GM23338 (cell line): Measurements from ENCODE around the gene FCHSD1. TPM values are rescaled to one million over a fixed set of nuclear protein-coding genes. Genes with fewer than 3 reads are reported as not detected.

Source experiments
- ATAC-seq: fragments of 200-7000 bp; cut with Tn5 transposase; 3 replicates; pipeline ENCODE4 v1.9.1; 2020
- DNase-seq: peaks from one replicate; pipeline ENCODE4 v3.0.0-alpha.2; 2015; ENCODE audit warnings: low spot score
- H2AFZ ChIP-seq: fragments of 200-600 bp; sonication (generic); 2 replicates; pipeline ENCODE4 v1.8.0; 2016; ENCODE audit warnings: antibody characterized with exemption, mild to moderate bottlenecking, moderate library complexity
- H3F3A ChIP-seq: fragments of 200-600 bp; sonication (generic); replicated peaks from 2 replicates; pipeline ENCODE4 v1.8.0; 2017; ENCODE audit warnings: antibody characterized with exemption, mixed run types, low read depth
- H3K27ac ChIP-seq: fragments of 200-600 bp; sonication (generic); 2 replicates; pipeline ENCODE4 v1.6.1; 2016; ENCODE audit warnings: low read depth
- H3K27me3 ChIP-seq: fragments of 200-600 bp; sonication (generic); 2 replicates; pipeline ENCODE4 v1.8.0; 2016; ENCODE audit warnings: mild to moderate bottlenecking, mixed run types, moderate library complexity; ENCODE audit not compliant: insufficient read depth
- H3K36me3 ChIP-seq: fragments of 200-600 bp; sonication (generic); 2 replicates; pipeline ENCODE4 v1.8.0; 2016; ENCODE audit warnings: mild to moderate bottlenecking; ENCODE audit not compliant: insufficient read depth
- H3K4me1 ChIP-seq: fragments of 200-600 bp; sonication (generic); 2 replicates; pipeline ENCODE4 v1.8.0; 2016; ENCODE audit warnings: mild to moderate bottlenecking, moderate library complexity; ENCODE audit not compliant: insufficient read depth
- H3K4me2 ChIP-seq: fragments of 200-600 bp; sonication (generic); 2 replicates; pipeline ENCODE4 v1.7.1; 2017; ENCODE audit warnings: mixed run types
- H3K4me3 ChIP-seq: fragments of 200-600 bp; sonication (generic); 2 replicates; pipeline ENCODE4 v1.6.1; 2016; ENCODE audit warnings: mixed run types
- H3K79me2 ChIP-seq: fragments of 200-600 bp; sonication (generic); replicated peaks from 2 replicates; pipeline ENCODE4 v1.8.0; 2017; ENCODE audit warnings: mild to moderate bottlenecking; ENCODE audit not compliant: insufficient read depth
- H3K9me2 ChIP-seq: fragments of 200-600 bp; sonication (generic); 2 replicates; pipeline ENCODE4 v1.8.0; 2017; ENCODE audit not compliant: insufficient read depth
- H4K20me1 ChIP-seq: fragments of 200-600 bp; sonication (generic); replicated peaks from 2 replicates; pipeline ENCODE4 v1.8.0; 2017; ENCODE audit warnings: mild to moderate bottlenecking; ENCODE audit not compliant: insufficient read depth
- H3K27ac Mint-ChIP-seq: 2 replicates; pipeline ENCODE4 v1.8.0; 2020; ENCODE audit warnings: inconsistent platforms, mild to moderate bottlenecking, moderate library complexity, mixed read lengths
- H3K27me3 Mint-ChIP-seq: 3 replicates; pipeline ENCODE4 v1.8.0; 2022; ENCODE audit warnings: low read depth, mild to moderate bottlenecking, moderate library complexity, mixed read lengths, inconsistent platforms; ENCODE audit not compliant: insufficient read depth, poor library complexity
- H3K36me3 Mint-ChIP-seq: 3 replicates; pipeline ENCODE4 v1.8.0; 2021; ENCODE audit warnings: low read depth, mild to moderate bottlenecking, inconsistent platforms, moderate library complexity, mixed read lengths
- H3K4me1 Mint-ChIP-seq: 3 replicates; pipeline ENCODE4 v1.8.0; 2020; ENCODE audit warnings: mild to moderate bottlenecking, inconsistent platforms, mixed read lengths
- H3K4me3 Mint-ChIP-seq: 3 replicates; pipeline ENCODE4 v1.8.0; 2021; ENCODE audit warnings: moderate library complexity, mild to moderate bottlenecking, inconsistent platforms, mixed read lengths
- H3K9me3 Mint-ChIP-seq: 3 replicates; pipeline ENCODE4 v1.8.0; 2020; ENCODE audit warnings: moderate library complexity, mild to moderate bottlenecking, inconsistent platforms, mixed read lengths
- CREB1 ChIP-seq: fragments of 250-450 bp; sonication (Bioruptor Pico); IDR thresholded peaks from 2 replicates; pipeline ENCODE4 v1.5.0; 2020; ENCODE audit warnings: low read depth, mild to moderate bottlenecking, moderate library complexity
- NANOG ChIP-seq: IDR thresholded peaks from 2 replicates; pipeline ENCODE4 v1.6.1; 2016; ENCODE audit warnings: antibody characterized with exemption, borderline replicate concordance
- POLR2AphosphoS5 ChIP-seq: IDR thresholded peaks from 2 replicates; pipeline ENCODE4 v1.6.1; 2016; ENCODE audit warnings: antibody characterized with exemption, low read depth
- polyA plus RNA-seq: library from polyadenylated mRNA; unstranded; fragments of >200 nt; fragmentation: Nextera tagmentation; extraction: Ambion mirVana; gene quantifications from 2 replicates; pipeline ENCODE4 v1.2.1, GENCODE V29; 2016
- total RNA-seq: library from RNA; depleted of rRNA; stranded (reverse); fragments of >200 nt; shearing (Covaris generic); gene quantifications from 2 replicates; pipeline ENCODE4 v1.2.3, GENCODE V29; 2014
- TF ChIP-seq, protein P1 (sequence below): IDR thresholded peaks from one replicate; pipeline ENCODE4 v1.6.1; 2018; ENCODE audit warnings: antibody characterized with exemption; ENCODE audit not compliant: unreplicated experiment
- TF ChIP-seq, protein P2 (sequence below): IDR thresholded peaks from 2 replicates; pipeline ENCODE4 v1.6.1; 2016; ENCODE audit warnings: antibody characterized with exemption
- TF ChIP-seq, protein P3 (sequence below), 2 experiments: fragments of 200-600 bp in 1 of 2; sonication (generic) in 1 of 2; conservative IDR thresholded peaks; 2 replicates each; pipeline versions ENCODE4 v1.5.1 to v1.6.1; 2016 to 2017; ENCODE audit warnings: antibody characterized with exemption in 2 of 2, low read depth in 2 of 2, mild to moderate bottlenecking in 2 of 2, moderate library complexity in 1 of 2

FCHSD1 gene
- total and polyA plus RNA-seq, 2 experiments from 2014 or later, result 24.7 to 46.6 TPM

DNA sequence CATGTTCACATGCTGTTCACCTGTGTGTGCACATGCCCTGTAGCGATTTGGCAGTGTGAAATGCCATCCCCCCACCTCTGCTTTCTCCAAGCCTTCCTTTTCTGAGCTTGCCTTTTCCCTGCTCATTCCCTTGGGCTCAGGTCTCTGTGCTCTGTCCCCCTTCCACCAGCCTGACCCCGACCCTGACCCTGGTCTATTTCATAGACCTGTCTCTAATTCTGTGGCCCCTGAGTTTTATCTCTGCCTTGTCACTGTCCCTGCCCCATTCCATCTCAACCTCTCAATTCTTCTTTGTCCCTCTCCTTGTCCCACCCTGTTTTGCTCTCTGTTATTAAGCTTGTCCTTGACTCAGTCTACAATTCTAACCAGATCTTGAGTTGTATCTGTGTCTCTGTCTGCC, 30.1 kb upstream of the FCHSD1 start:
- peak overlapping the region; percentile 93 for H3K4me2 ChIP-seq
- peaks cover 27% of the 10 kb centered on the region for H3F3A ChIP-seq
- H3K4me3 ChIP-seq, result peak overlapping the region; percentile 82
- H3K79me2 ChIP-seq, result peaks cover 17% of the 10 kb centered on the region; the same call in 1 of the 2 replicates
- peaks cover 32% of the 10 kb centered on the region for H3K4me1 ChIP-seq
- no peak for DNase-seq
- Mint-ChIP-seq H3K27me3 (peaks cover 13% of the 10 kb centered on the region), H3K9me3 (no peaks in the 10 kb centered on the region; the same call in 2 of the 3 replicates), H3K4me1 (peaks cover 42% of the 10 kb centered on the region), H3K4me3 (peak overlapping the region; percentile 70), H3K36me3 (peaks cover 23% of the 10 kb centered on the region), H3K27ac (peak overlapping the region; percentile 85)
- TF ChIP-seq, protein P1, sequence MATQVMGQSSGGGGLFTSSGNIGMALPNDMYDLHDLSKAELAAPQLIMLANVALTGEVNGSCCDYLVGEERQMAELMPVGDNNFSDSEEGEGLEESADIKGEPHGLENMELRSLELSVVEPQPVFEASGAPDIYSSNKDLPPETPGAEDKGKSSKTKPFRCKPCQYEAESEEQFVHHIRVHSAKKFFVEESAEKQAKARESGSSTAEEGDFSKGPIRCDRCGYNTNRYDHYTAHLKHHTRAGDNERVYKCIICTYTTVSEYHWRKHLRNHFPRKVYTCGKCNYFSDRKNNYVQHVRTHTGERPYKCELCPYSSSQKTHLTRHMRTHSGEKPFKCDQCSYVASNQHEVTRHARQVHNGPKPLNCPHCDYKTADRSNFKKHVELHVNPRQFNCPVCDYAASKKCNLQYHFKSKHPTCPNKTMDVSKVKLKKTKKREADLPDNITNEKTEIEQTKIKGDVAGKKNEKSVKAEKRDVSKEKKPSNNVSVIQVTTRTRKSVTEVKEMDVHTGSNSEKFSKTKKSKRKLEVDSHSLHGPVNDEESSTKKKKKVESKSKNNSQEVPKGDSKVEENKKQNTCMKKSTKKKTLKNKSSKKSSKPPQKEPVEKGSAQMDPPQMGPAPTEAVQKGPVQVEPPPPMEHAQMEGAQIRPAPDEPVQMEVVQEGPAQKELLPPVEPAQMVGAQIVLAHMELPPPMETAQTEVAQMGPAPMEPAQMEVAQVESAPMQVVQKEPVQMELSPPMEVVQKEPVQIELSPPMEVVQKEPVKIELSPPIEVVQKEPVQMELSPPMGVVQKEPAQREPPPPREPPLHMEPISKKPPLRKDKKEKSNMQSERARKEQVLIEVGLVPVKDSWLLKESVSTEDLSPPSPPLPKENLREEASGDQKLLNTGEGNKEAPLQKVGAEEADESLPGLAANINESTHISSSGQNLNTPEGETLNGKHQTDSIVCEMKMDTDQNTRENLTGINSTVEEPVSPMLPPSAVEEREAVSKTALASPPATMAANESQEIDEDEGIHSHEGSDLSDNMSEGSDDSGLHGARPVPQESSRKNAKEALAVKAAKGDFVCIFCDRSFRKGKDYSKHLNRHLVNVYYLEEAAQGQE, result no peak
- TF ChIP-seq, protein P2, sequence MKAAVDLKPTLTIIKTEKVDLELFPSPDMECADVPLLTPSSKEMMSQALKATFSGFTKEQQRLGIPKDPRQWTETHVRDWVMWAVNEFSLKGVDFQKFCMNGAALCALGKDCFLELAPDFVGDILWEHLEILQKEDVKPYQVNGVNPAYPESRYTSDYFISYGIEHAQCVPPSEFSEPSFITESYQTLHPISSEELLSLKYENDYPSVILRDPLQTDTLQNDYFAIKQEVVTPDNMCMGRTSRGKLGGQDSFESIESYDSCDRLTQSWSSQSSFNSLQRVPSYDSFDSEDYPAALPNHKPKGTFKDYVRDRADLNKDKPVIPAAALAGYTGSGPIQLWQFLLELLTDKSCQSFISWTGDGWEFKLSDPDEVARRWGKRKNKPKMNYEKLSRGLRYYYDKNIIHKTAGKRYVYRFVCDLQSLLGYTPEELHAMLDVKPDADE, result no peak
- no peak for TF ChIP-seq POLR2AphosphoS5
- TF ChIP-seq, protein P3, sequence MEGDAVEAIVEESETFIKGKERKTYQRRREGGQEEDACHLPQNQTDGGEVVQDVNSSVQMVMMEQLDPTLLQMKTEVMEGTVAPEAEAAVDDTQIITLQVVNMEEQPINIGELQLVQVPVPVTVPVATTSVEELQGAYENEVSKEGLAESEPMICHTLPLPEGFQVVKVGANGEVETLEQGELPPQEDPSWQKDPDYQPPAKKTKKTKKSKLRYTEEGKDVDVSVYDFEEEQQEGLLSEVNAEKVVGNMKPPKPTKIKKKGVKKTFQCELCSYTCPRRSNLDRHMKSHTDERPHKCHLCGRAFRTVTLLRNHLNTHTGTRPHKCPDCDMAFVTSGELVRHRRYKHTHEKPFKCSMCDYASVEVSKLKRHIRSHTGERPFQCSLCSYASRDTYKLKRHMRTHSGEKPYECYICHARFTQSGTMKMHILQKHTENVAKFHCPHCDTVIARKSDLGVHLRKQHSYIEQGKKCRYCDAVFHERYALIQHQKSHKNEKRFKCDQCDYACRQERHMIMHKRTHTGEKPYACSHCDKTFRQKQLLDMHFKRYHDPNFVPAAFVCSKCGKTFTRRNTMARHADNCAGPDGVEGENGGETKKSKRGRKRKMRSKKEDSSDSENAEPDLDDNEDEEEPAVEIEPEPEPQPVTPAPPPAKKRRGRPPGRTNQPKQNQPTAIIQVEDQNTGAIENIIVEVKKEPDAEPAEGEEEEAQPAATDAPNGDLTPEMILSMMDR (conservative IDR thresholded peaks at IDR 0.05; ENCODE audit: low read depth in 2 of 2), result no peak
- no peak for TF ChIP-seq CREB1 (CRISPR knock-in tag)
- no peak for ATAC-seq
- H4K20me1 ChIP-seq, result no peaks in the 10 kb centered on the region
- no peaks in the 10 kb centered on the region for H3K9me2 ChIP-seq
- no peaks in the 10 kb centered on the region for H3K36me3 ChIP-seq
- peak overlapping the region; percentile 96 for H3K27ac ChIP-seq
- H3K27me3 ChIP-seq, result no peaks in the 10 kb centered on the region
- H2AFZ ChIP-seq, result peak overlapping the region; percentile 69; the same call in 1 of the 2 replicates

DNA sequence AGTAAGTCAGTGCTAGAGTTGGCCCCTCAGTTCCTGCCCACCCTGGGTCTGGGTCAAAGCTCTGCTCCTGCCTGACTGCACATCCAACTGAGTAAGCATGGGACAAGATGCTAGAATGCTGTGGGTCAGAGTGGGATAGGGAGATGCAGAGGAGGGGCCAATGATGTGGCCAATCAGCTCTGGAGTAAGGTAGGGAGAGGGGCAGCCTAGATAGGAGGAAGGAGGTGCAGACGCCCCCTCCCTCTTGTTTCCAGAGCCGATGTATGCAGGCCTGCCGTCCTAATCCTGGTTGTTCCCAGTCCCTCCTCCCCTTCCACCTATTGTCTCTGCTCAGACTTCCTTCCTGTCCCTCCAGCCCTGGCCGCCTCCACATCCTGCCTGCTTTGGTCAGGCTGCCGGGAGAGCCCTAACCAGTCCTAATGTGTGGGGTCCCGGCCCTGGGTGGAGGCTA, 29.6 kb upstream of the FCHSD1 start:
- peak; percentile 96 for DNase-seq
- no peaks in the 10 kb centered on the region for H4K20me1 ChIP-seq
- H3K4me3 Mint-ChIP-seq, result peak overlapping the region; percentile 70
- ATAC-seq, result peak; percentile 81
- H3K79me2 ChIP-seq, result peaks cover 19% of the 10 kb centered on the region; the same call in 1 of the 2 replicates
- H3K4me1 ChIP-seq, result peaks cover 38% of the 10 kb centered on the region
- no peaks in the 10 kb centered on the region; the same call in 2 of the 3 replicates for H3K9me3 Mint-ChIP-seq
- H3F3A ChIP-seq, result peaks cover 32% of the 10 kb centered on the region
- peak overlapping the region; percentile 85 for H3K27ac Mint-ChIP-seq
- H3K4me1 Mint-ChIP-seq, result peaks cover 42% of the 10 kb centered on the region
- H3K27me3 Mint-ChIP-seq, result peaks cover 13% of the 10 kb centered on the region
- no peak overlapping the region for H2AFZ ChIP-seq
- H3K9me2 ChIP-seq, result no peaks in the 10 kb centered on the region
- peaks cover 23% of the 10 kb centered on the region for H3K36me3 Mint-ChIP-seq
- H3K27ac ChIP-seq, result peak overlapping the region; percentile 96
- H3K4me2 ChIP-seq, result peak overlapping the region; percentile 93
- no peaks in the 10 kb centered on the region for H3K36me3 ChIP-seq
- H3K4me3 ChIP-seq, result peak overlapping the region; percentile 82
- TF ChIP-seq POLR2AphosphoS5, result peak; percentile 86
- TF ChIP-seq NANOG, result no peak
- TF ChIP-seq, protein P2, result peak; percentile 77
- H3K27me3 ChIP-seq, result no peaks in the 10 kb centered on the region
